Retinal pigment epithelial cell (primary cell): ENCODE data around the gene MYBPHL.
A peak's percentile ranks its signal among the peaks of the same experiment; 100 is the strongest.

ENCODE experiments used
- DNase-seq: peaks from one replicate; pipeline ENCODE4 v3.0.0-alpha.2; 2010; ENCODE audit warnings: low read depth
- H3K4me3 ChIP-seq: 2 replicates; pipeline ENCODE4 v1.5.1; 2011; ENCODE audit warnings: mild to moderate bottlenecking, low read length, control low read depth, moderate library complexity
- CTCF ChIP-seq: conservative IDR thresholded peaks from 2 replicates; pipeline ENCODE4 v1.5.1; 2011; ENCODE audit warnings: low read depth, low read length, control low read depth, inconsistent platforms

Gene MYBPHL

DNA sequence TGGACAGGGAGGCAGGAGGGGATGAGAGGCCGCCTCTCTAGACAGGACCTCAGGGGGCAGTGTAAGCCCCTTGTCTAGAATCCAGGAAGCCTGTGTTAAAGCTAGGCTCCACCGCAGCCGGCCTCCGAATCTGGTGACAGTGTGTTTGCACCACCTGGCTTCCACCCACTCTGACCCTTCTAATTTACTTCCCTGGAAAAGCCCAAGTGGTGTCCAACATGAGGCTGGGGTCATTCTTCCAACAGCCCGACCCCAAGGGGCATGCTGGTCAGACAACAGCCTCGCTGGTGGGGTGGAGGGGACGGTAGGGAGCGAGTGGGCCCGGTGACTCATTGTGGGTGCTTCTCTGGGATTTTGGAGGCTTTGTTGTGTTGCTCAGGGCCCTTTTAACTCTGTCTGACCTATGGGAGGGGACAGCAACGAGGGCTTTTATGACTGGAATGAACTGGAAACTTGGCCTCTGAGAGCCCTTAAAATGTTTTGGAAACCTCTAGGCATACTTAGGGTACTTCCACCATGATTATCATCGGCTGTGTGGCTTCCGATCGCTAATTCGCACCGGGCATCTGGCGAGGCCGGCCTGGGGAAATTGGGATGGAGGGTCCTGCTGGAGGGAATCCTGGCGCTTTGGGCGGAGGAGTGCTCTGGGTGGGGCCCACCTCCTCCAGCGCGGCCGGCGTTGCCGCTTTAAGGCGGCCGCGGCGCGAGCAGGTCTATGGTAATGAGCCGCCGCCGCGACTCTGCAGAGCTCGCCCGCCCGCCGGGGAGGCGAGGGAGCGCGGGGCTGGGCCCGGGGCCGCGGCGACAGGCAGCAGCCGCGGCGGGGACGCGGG lies 57.8 kb downstream of the MYBPHL start, which contains the start of gene CELSR2:
Gene CELSR2 (plus strand): TSS at position 743 of the 833 bp plus-strand sequence. CDS start 541 bp downstream, outside the sequence.
- H3K4me3 ChIP-seq: peak within 1 kb of the TSS; percentile 32
- DNase-seq: no peak
- no peak for TF ChIP-seq CTCF

- TF ChIP-seq CTCF: no peak
- H3K4me3 ChIP-seq: no peak overlapping the region
Observed at GRCh38 chr1:109248444-109248796, 58.4 kb downstream of the MYBPHL start.

DNA sequence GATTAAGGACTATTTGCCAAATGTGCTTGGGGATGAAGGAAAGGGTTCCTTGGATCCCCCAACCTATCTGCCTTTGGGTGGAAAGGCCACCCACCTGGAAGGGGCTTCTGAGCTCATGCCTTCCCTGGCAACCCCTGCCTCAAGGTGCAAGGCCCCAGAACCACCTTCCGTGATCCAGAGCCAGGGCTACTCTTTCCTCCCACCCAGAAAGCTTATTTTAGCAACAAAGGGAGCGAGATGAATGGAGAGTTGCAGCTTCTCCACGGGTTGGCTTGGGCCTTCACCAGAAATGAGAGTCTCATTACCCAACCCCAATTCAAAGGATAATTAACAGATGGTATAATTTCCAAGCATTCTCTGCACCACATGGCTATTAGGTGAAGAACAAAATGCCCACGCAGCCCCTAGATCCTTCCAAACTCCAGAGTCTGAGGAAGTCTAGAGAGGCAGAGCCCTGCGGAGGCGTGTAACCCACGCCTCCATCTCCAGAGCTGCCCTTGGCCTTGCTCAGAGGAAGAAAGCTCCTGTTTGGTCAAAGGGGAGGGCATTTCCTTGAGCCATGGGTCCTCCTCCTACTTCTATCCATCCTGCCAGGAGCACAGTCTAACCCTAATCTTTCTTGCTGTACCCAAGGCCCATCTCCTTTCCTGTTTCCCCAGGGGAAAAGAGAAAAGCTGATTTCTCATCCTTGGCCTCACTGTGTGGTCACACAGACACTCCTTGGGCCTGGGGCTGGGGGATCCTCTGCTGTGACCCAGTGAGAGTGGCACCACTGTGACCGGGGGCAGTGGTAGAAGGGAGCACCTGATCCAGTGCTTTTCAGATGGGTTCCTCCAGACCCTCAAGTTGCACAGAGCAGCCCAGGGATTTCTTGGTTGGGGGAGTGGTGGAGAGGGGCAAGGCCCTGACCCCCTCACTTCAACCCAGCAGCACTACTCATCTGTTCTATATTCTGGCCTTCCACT lies 59.1 kb downstream of the MYBPHL start:
- H3K4me3 ChIP-seq: no peak overlapping the region
- no peak for DNase-seq
- no peak for TF ChIP-seq CTCF

More at GRCh38 chr1:109248444-109248796, 58.4 kb downstream of the MYBPHL start:
- no peak for DNase-seq

DNA sequence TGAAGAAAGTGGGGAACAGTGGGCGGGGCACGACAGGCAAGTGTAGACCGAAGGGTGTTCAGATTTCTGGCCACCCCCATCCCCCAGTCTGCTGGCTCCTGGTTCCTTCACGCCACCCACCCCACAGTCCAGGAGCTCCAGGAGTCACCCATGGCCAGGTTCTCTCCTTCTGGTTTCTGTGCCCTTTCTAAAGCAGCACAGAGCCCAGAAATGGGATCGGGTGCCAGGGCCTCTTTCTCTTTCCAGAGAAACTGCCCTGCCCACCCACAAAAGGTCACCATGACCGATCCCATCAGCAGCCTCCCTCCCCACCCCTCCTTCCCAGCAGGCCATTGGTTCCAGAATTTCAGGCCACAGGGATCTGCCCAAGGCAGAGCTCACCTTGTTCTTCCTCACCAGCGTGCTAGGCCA lies 60.7 kb downstream of the MYBPHL start:
- H3K4me3 ChIP-seq: no peak overlapping the region
- DNase-seq: no peak
- TF ChIP-seq CTCF: no peak

GRCh38 chr1:109243860-109244552 lies 62.8 kb downstream of the MYBPHL start:
- TF ChIP-seq CTCF: no peak

GRCh38 chr1:109243221-109243620 lies 63.6 kb downstream of the MYBPHL start:
- no peak for TF ChIP-seq CTCF
- DNase-seq: no peak
- no peak overlapping the region for H3K4me3 ChIP-seq

More at GRCh38 chr1:109243860-109244552, 62.8 kb downstream of the MYBPHL start:
- no peak for DNase-seq
- no peak overlapping the region for H3K4me3 ChIP-seq
